HepG2 (cell line): ENCODE measurements around the gene DNAJC4. TPM values are rescaled to one million over a fixed set of nuclear protein-coding genes. Genes with fewer than 3 reads are reported as not detected.
A peak's percentile ranks its signal among the peaks of the same experiment; 100 is the strongest.

Experiments
- CCAR2 ChIP-seq: fragments of 200-400 bp; formaldehyde crosslinking; optimal IDR thresholded peaks from 2 replicates; pipeline ENCODE3; 2018; ENCODE audit warnings: low read depth, mild to moderate bottlenecking, low read length, moderate library complexity
- CEBPB ChIP-seq: IDR thresholded peaks from 2 replicates; pipeline ENCODE4 v1.6.1; 2011; ENCODE audit warnings: low read depth, low read length, improper control_type of control experiment, borderline replicate concordance
- HMGXB3 ChIP-seq: sonication (generic); formaldehyde crosslinking; IDR thresholded peaks from 2 replicates; pipeline ENCODE4 v1.4.0; 2020; ENCODE audit warnings: missing genetic modification reagents, borderline replicate concordance
- HNF4G ChIP-seq, 2 experiments: sonication (generic) in 1 of 2; formaldehyde crosslinking in 1 of 2; IDR thresholded peaks; 2 replicates each; pipeline versions ENCODE4 v1.4.0 to v1.6.1; 2011 to 2020; ENCODE audit warnings: borderline replicate concordance in 2 of 2, low read depth in 2 of 2, mild to moderate bottlenecking in 2 of 2, low read length in 1 of 2, missing genetic modification reagents in 1 of 2, moderate library complexity in 1 of 2
- KDM3A ChIP-seq: IDR thresholded peaks from 2 replicates; pipeline ENCODE4 v1.6.1; 2018; ENCODE audit warnings: low read depth, missing compliant biosample characterization
- MAX ChIP-seq: IDR thresholded peaks from 2 replicates; pipeline ENCODE4 v1.6.1; 2012; ENCODE audit warnings: inconsistent platforms
- MEIS1 ChIP-seq: sonication (generic); formaldehyde crosslinking; IDR thresholded peaks from 2 replicates; pipeline ENCODE4 v1.9.0; 2021; ENCODE audit warnings: mild to moderate bottlenecking, missing genetic modification reagents, moderate library complexity, borderline replicate concordance
- MXI1 ChIP-seq: IDR thresholded peaks from 3 replicates; pipeline ENCODE4 v1.6.1; 2012; ENCODE audit warnings: low read depth, low read length, inconsistent platforms, borderline replicate concordance
- NFE2L1 ChIP-seq: sonication (generic); formaldehyde crosslinking; IDR thresholded peaks from 2 replicates; pipeline ENCODE4 v1.4.0; 2020; ENCODE audit warnings: missing genetic modification reagents, mild to moderate bottlenecking, borderline replicate concordance
- NR2F2 ChIP-seq: IDR thresholded peaks from 2 replicates; pipeline ENCODE4 v1.6.1; 2012; ENCODE audit warnings: low read depth, inconsistent platforms, borderline replicate concordance
- NR2F6 ChIP-seq, 2 experiments: IDR thresholded peaks; 2 replicates each; pipeline ENCODE4 v1.6.1; 2016; ENCODE audit warnings: antibody characterized with exemption in 1 of 2, mild to moderate bottlenecking in 1 of 2
- PATZ1 ChIP-seq: sonication (generic); formaldehyde crosslinking; IDR thresholded peaks from 2 replicates; pipeline ENCODE4 v1.4.0; 2020; ENCODE audit warnings: missing genetic modification reagents
- POLR2AphosphoS2 ChIP-seq: IDR thresholded peaks from 2 replicates; pipeline ENCODE4 v1.6.1; 2011; ENCODE audit warnings: low read depth, low read length, improper control_type of control experiment
- RARG ChIP-seq: sonication (generic); formaldehyde crosslinking; IDR thresholded peaks from 2 replicates; pipeline ENCODE4 v1.4.0; 2020; ENCODE audit warnings: low read depth, mild to moderate bottlenecking, missing genetic modification reagents
- SMAD9 ChIP-seq: sonication (generic); formaldehyde crosslinking; IDR thresholded peaks from 2 replicates; pipeline ENCODE4 v1.5.1; 2020; ENCODE audit warnings: mild to moderate bottlenecking, missing genetic modification reagents
- ZNF235 ChIP-seq: sonication (generic); formaldehyde crosslinking; IDR thresholded peaks from 2 replicates; pipeline ENCODE4 v1.8.1; 2023; ENCODE audit warnings: mild to moderate bottlenecking, missing genetic modification reagents, borderline replicate concordance
- ZNF282 ChIP-seq: fragments of 450-650 bp; IDR thresholded peaks from 2 replicates; pipeline ENCODE4 v1.6.1; 2018; ENCODE audit not compliant: partially characterized antibody
- ZNF30 ChIP-seq: sonication (generic); formaldehyde crosslinking; IDR thresholded peaks from 2 replicates; pipeline ENCODE4 v1.5.0; 2020; ENCODE audit warnings: mild to moderate bottlenecking, missing genetic modification reagents
- ZNF468 ChIP-seq: sonication (generic); formaldehyde crosslinking; IDR thresholded peaks from 2 replicates; pipeline ENCODE4 v1.8.0; 2022; ENCODE audit warnings: mild to moderate bottlenecking, moderate library complexity, missing genetic modification reagents
- ZNF614 ChIP-seq: IDR thresholded peaks from 2 replicates; pipeline ENCODE4 v1.6.1; 2018; ENCODE audit warnings: missing biosample characterization, missing genetic modification reagents, inconsistent platforms, borderline replicate concordance
- ZNF800 ChIP-seq: sonication (generic); formaldehyde crosslinking; IDR thresholded peaks from 2 replicates; pipeline ENCODE4 v1.4.0; 2020; ENCODE audit warnings: missing genetic modification reagents
- polyA plus RNA-seq, 8 experiments: library from polyadenylated mRNA; depleted of rRNA in 3 of 8; stranded (reverse) in 7 of 8; unstranded in 1 of 8; fragments of >200 nt; fragmentation: Illumina TruSeq in 4 of 8; extraction: Trizol in 4 of 8; gene quantifications; 2 replicates each; pipeline versions ENCODE4 v1.2.1 to v1.2.3, GENCODE V29; 2011 to 2016; ENCODE audit warnings: low read depth in 4 of 8, missing spikeins in 1 of 8, mixed read lengths in 1 of 8; ENCODE audit not compliant: insufficient read depth in 1 of 8
- total RNA-seq, 5 experiments: library from RNA; depleted of rRNA; stranded (reverse); fragments of >200 nt; fragmentation: Illumina TruSeq; extraction: Trizol; gene quantifications; 2 replicates each; pipeline ENCODE4 v1.2.3, GENCODE V29; 2016; ENCODE audit warnings: low read depth in 1 of 5

The DNAJC4 gene
- total and polyA plus RNA-seq, 2 of the 13 experiments (the other 11 are each of a cell fraction or from before 2014, with no cell fraction given), result 10.3 to 60.8 TPM

GRCh38 chr11:64185175-64185692 is 45.1 kb upstream of the DNAJC4 start (continued):
- TF ChIP-seq ZNF235 (CRISPR knock-in tag) (peak; percentile 80; the same call in 1 of the 2 replicates), HMGXB3 (peak; percentile 70), KDM3A (CRISPR knock-in tag) (peak; percentile 50; the same call in 1 of the 2 replicates), PATZ1 (CRISPR knock-in tag) (peak; percentile 34; the same call in 1 of the 2 replicates), ZNF614 (peak; percentile 48; the same call in 1 of the 2 replicates), ZNF468 (CRISPR knock-in tag) (0 out of 2 replicates have a peak, but pooled peaks have one; percentile 64), HNF4G (IDR thresholded peaks at IDR 0.05; ENCODE audit: borderline replicate concordance, low read depth, low read length) (no peak), HNF4G (CRISPR knock-in tag; IDR thresholded peaks at IDR 0.05; ENCODE audit: borderline replicate concordance, low read depth) (peak; percentile 56; the same call in 1 of the 2 replicates), MEIS1 (CRISPR knock-in tag) (peak; percentile 94), NFE2L1 (CRISPR knock-in tag) (peak; percentile 95; the same call in 1 of the 2 replicates), MAX (peak; percentile 98), ZNF800 (peak; percentile 44; the same call in 1 of the 2 replicates), NR2F2 (no peak; the same call in 1 of the 2 replicates), ZNF282 (no peak), CCAR2 (no peak), RARG (CRISPR knock-in tag) (0 out of 2 replicates have a peak, but pooled peaks have one; percentile 76), SMAD9 (CRISPR knock-in tag) (peak; percentile 99), NR2F6 (IDR thresholded peaks at IDR 0.05) (no peak), NR2F6 (CRISPR knock-in tag; IDR thresholded peaks at IDR 0.05) (no peak), CEBPB (no peak), MXI1 (peak; percentile 64; the same call in 1 of the 3 replicates), ZNF30 (peak; percentile 97), POLR2AphosphoS2 (peak; percentile 48; the same call in 1 of the 2 replicates)
